ENCODE measurements around the gene SDC3.

The SDC3 gene

GRCh38 chr1:30905403-30905802 lies 3.2 kb downstream of the SDC3 start:
- TF ChIP-seq, protein P1, sequence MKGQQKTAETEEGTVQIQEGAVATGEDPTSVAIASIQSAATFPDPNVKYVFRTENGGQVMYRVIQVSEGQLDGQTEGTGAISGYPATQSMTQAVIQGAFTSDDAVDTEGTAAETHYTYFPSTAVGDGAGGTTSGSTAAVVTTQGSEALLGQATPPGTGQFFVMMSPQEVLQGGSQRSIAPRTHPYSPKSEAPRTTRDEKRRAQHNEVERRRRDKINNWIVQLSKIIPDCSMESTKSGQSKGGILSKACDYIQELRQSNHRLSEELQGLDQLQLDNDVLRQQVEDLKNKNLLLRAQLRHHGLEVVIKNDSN (IDR thresholded peaks at IDR 0.05) = no peak
- TF ChIP-seq REST (IDR thresholded peaks at IDR 0.05; ENCODE audit: low read depth) = no peak
- TF ChIP-seq RAD21 (IDR thresholded peaks at IDR 0.05; ENCODE audit: low read depth) = no peak
- TF ChIP-seq MAX (IDR thresholded peaks at IDR 0.05) = no peak
- no peak for TF ChIP-seq TCF12 (IDR thresholded peaks at IDR 0.05; ENCODE audit: low read depth)
- TF ChIP-seq FOXM1 (IDR thresholded peaks at IDR 0.05; ENCODE audit: borderline replicate concordance, low read depth) = no peak
- no peak for TF ChIP-seq EP300 (IDR thresholded peaks at IDR 0.05; ENCODE audit: borderline replicate concordance)

DNA sequence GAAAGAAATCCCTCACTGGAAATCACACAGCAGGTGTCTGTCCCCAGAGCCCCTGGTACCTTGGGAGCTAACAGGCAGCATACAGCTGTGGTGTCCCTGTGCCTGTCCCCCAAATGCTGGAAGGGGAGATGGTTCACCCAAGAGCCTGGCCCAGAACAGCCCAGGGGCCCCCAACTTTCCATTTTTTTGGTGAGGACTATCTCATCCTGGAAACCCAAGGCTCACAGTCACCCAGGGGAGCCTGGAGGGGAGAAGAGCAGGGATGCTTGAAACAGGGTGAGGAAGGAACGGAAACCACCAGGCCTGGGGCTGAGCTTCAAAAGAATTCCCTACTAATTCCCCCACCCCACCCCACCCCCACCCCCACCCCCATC lies 3.6 kb downstream of the SDC3 start:
- no peak for TF ChIP-seq RAD21 (IDR thresholded peaks at IDR 0.05; ENCODE audit: low read depth)
- TF ChIP-seq CREB1 (IDR thresholded peaks at IDR 0.05; ENCODE audit: low read depth) = no peak
- TF ChIP-seq REST (IDR thresholded peaks at IDR 0.05; ENCODE audit: low read depth) = no peak
- no peak for TF ChIP-seq CEBPB (IDR thresholded peaks at IDR 0.05)
- TF ChIP-seq TEAD4 (IDR thresholded peaks at IDR 0.05) = no peak
- TF ChIP-seq ZBTB7A (IDR thresholded peaks at IDR 0.05; ENCODE audit: low read depth) = no peak
- TF ChIP-seq, protein P1 (IDR thresholded peaks at IDR 0.05) = no peak
- TF ChIP-seq MAX (IDR thresholded peaks at IDR 0.05) = no peak
- TF ChIP-seq NFIC (IDR thresholded peaks at IDR 0.05) = no peak
- TF ChIP-seq EGR1 (IDR thresholded peaks at IDR 0.05) = no peak
- TF ChIP-seq EP300 (IDR thresholded peaks at IDR 0.05; ENCODE audit: borderline replicate concordance) = no peak

GRCh38 chr1:30904191-30904961 lies 4.2 kb downstream of the SDC3 start:
- no peak for TF ChIP-seq CEBPB (IDR thresholded peaks at IDR 0.05)

- TF ChIP-seq FOXM1 (IDR thresholded peaks at IDR 0.05; ENCODE audit: borderline replicate concordance, low read depth) = no peak
- TF ChIP-seq NFIC (IDR thresholded peaks at IDR 0.05) = no peak
- TF ChIP-seq TEAD4 (IDR thresholded peaks at IDR 0.05) = no peak
- TF ChIP-seq, protein P1 (IDR thresholded peaks at IDR 0.05) = no peak
- TF ChIP-seq ZBTB7A (IDR thresholded peaks at IDR 0.05; ENCODE audit: low read depth) = no peak
- TF ChIP-seq CREB1 (IDR thresholded peaks at IDR 0.05; ENCODE audit: low read depth) = no peak
Measured at GRCh38 chr1:30903343-30904034, 5.1 kb downstream of the SDC3 start.

DNA sequence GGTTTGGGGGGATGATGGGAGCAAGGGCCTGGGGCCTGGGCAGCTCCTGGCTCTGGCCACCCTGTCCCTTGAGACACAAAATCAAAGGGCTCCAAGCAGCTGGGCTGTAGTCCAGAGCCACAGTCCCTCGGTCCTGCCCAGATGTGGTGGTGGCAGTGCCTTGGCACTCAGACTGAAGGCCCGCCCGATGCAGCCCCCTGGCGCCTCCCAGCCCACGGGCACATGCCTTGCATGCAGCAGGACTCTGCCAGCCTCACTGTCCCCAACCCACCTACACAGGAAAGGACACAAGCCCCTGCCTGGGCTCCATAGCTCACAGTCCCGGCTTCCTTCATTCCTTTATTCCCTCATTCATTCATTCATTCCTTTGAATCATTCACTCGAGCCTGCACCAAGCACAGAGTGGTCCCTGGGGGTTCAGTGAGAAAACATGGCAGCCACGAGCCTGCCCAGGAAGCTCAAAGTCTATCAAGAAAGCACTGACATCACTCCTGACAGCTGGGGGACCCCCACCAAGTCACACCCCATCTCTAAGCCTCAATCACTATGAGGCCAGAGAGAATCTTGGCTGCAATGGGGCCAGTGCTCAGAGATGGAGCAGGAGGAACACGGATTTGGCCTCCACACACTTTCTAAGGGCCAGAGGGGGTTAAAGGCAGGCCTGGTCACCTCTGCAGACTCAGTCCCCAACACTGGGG lies 5.8 kb downstream of the SDC3 start:
- TF ChIP-seq MAX (IDR thresholded peaks at IDR 0.05) (no peak), CREB1 (IDR thresholded peaks at IDR 0.05; ENCODE audit: low read depth) (no peak), FOXM1 (IDR thresholded peaks at IDR 0.05; ENCODE audit: borderline replicate concordance, low read depth) (no peak)

All from Ishikawa (cell line).